ENCODE data around the gene HERC4.

- TF ChIP-seq CTCF (conservative IDR thresholded peaks at IDR 0.05 in 1 of 2, IDR thresholded peaks at IDR 0.05 in 1 of 2; ENCODE audit: low read depth in 1 of 2, low read length in 2 of 2) (no peak), EZH2 (IDR thresholded peaks at IDR 0.05; ENCODE audit: low read length, missing control alignments) (no peak)
These were observed 21.5 kb downstream of the HERC4 start for GRCh38 chr10:68053553-68053952.

All from fibroblast of lung (primary cell).